ENCODE results near the gene ABAT.
"Not testable (repeated sequence)": the region's sequence is repeated elsewhere in the genome, so short reads cannot be mapped to it uniquely, and the experiment has no call there.

Gene ABAT

DNA sequence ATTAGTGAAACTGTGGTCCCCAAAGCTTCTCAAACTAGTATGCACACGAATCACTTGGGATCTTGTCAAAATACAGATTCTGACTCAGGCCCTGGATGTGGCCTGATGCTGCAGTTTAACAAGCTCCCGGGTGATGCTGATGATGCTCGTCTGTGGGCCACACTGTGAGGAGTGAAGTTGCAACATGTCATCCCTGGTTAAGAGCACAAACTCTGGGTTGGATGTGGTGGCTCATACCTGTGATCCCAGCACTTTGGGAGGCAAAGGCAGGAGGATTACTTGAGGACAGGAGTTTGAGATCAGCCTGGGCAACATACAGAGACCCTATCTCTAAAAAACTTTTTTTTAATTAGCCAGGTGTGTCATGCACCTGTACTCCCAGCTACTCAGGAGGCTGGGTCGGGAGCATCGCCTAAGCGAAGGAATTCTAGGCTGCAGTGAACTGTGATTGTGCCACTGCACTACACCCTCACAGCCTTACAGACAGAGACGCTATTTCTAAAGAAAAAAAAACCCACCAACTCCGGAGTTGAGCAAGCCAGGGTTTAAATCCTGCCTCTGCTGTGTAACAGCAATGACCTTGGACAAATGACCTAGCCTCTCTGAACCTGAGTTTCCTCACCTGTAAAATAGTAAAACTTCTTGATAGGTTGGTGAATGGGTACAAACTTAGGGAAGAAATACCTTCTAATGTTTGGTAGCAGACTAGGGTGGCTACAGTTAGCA lies 24.4 kb upstream of the ABAT start:
- no peak for DNase-seq (ENCODE audit: low read depth)

DNA sequence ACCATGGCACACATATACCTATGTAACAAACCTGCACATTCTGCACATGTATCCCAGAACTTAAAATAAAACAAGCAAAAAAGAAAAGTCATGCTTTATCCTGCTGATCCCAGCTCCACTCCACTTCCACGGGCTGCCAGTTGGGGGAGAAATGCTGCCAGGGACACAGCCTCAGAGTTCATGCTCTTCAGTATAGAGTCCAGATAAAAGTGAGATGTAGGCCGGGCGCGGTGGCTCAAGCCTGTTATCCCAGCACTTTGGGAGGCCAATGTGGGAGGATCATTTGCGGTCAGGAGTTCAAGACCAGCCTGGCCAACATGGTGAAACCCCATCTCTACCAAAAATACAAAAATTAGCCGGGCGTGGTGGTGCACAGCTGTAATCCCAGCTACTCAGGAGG lies 22.5 kb upstream of the ABAT start:
- DNase-seq (ENCODE audit: low read depth), result not testable (repeated sequence)

DNA sequence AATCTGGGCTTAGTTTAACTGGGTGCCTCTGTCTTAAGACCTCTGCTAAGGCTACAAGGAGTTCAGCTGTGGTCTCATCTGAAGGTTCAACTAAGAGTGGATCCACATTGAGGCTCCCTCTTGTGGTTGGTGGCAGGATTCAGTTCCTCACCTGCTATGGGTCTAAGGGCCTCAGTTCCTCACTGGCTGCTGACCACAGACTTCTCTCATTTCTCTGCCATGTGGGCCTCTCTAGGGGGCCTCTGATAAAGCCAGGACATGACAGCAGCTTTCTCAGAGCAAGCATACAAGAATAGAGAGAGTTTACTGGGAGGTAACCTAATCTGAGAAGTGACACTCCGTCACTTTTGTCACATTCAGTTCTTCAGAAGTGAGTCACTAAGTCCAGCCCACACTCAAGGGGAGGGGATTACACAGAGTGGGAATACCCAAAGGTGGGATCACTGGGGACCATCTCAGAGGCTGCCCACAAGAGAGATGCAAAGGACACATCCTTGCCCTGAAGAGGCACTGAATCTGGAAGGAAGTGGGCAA lies 19.2 kb upstream of the ABAT start:
- no peak for DNase-seq (ENCODE audit: low read depth)

DNA sequence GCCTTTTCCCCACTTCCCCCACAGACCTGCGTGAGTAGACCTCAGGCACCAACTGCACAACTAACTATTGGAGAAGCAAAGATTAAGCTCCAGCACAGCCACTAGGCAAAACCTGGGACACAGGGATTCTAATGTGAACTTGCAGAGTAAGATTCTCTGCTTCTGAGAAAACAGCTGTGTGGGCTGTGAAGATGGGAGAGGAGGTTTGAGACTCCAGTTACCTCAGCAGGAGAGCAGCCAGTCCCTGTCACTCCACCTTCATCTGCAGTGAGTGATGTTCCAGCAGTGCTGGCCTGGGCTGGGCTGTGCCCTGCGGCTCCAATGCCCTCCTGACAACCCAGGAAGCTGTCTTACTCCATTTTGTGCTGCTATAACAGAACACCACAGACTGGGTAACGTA lies 18.0 kb upstream of the ABAT start:
- no peak for DNase-seq (ENCODE audit: low read depth)

DNA sequence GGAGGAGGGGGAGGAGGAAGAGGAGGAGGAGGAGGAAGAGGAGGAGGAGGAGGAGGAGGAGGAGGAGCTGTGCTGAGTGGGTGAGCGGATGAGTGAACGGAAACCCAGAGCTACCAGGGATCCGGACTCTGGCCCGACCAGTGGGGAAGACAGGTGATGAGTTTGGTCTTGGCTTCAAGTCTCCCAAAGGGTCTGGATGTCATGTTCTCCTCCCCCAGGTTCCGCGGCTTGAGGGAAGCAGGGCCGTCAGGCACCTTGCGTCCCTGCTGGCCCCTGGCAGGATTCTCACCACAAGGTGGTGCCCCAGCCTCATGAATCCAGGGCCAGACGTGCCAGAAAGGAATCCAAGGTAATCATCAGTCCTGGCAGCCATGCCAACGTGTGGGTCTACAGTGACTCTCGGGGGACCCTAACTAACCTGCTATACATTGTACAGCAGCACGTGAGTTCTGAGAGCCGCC lies 13.5 kb upstream of the ABAT start:
- no peak for DNase-seq (ENCODE audit: low read depth)

DNA sequence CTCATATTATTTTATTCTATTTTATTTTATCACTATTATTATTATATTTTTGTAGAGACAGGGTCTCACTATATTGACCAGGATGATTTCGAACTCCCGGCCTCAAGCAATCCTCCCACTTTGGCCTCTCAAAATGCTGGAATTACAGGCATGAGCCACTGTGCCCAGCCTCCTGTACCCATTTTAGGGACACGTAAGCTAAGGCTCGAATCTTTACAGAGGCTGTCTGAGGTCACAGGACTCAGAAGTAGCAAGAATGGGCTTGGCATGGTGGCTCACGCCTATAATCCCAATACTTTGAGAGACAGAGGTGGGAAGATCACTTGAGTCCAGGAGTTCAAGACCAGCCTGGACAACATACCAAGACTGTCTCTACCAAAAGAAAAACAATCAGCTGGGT lies 12.7 kb upstream of the ABAT start:
- DNase-seq (ENCODE audit: low read depth), result no peak

DNA sequence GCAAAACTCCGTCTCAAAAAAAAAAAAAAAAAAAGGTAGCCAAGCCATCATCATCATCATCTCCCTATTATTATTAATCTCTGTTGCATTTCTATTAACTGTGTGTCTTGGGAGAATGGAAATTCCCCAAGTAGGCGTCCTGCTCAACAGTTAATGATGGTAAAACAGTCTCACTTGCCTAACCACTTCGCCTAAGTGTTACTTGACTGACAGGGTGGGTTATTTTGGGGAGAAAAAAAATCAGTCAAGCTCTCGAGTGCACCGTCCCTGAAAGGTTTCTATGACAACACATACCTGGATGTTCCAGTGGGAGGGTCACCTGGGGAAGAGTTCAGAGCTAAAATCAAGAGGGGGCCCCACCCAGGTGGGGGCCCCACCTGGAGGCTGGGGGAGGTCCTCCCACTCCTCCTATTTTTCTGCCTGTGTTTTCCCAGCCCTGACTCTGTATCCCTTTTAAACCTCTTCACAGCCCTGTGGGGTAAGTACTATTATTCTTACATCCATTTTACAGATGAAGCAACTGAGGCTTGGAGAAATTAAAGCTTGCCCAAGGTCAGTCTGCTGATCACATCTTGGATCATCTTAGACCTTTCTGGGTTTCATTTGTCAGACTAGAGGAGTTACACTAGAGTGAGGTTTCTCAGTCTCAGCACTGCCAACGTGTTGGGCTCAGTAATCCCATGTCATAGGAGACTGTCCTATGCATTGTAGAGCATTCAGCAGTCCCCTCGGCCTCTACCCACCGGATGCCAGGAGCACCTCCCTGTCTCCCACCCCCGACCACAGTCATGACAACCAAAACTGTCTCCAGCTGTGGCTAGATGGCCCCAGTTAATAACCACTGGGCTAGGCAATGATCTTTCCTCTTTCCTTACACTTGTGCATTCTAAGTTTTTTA lies 11.0 kb upstream of the ABAT start:
- no peak for DNase-seq (ENCODE audit: low read depth)

DNA sequence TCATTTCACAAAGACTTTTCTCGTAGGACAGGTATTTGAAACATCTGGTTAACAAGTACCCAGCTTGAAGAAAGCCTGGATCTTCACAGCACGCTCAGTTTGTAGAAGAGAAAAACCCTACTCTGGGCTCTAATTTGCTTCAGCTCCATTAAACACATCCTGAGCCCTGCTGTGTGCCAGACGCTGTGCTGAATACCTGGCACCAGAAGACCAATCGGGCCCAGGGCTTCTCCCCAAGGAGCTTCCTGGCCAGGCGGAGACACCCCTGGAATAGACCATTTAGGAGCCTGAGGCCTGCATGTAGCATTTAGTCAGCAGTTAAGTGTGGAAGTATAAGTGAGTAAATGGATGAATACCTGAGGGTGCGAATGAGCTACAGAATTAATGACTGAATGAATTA lies 8.9 kb upstream of the ABAT start:
- DNase-seq (ENCODE audit: low read depth), result no peak

DNA sequence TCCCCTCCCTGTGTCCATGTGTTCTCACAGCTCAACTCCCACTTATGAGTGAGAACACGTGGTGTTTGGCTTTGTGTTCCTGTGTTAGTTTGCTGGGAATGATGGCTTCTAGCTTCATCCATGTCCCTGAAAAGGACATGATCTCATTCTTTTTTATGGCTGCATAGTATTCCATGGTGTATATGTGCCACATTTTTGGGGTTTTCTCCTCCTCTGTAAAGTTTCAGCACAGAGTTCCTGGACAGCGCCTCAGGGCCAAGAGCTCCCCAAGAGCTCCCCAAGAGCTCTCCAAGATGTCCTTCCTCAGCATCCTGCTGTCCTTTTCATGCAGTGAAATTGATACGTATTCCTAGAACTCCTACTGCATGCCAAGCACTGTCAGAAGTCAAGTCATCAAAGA lies 6.9 kb upstream of the ABAT start:
- no peak for DNase-seq (ENCODE audit: low read depth)

DNA sequence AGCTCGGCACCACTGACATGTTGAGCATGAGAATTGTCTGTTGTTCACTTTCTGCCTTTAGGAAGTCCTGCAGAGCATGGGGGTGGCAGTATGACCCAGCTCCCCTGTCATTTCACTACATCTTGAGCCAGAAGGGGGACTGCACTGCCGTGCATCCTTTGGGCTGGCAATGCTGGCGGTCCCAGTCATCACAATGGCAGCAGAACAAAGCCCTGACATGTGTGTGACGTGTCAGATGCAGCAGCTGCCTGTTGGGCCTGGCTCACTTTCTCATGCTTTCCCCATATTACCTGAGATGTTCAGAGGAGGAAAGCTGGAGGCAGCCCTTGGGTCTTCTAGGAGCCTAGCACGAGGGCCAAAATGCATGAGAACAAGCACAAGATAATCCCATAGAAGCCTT lies 6.3 kb upstream of the ABAT start:
- DNase-seq (ENCODE audit: low read depth), result no peak

DNA sequence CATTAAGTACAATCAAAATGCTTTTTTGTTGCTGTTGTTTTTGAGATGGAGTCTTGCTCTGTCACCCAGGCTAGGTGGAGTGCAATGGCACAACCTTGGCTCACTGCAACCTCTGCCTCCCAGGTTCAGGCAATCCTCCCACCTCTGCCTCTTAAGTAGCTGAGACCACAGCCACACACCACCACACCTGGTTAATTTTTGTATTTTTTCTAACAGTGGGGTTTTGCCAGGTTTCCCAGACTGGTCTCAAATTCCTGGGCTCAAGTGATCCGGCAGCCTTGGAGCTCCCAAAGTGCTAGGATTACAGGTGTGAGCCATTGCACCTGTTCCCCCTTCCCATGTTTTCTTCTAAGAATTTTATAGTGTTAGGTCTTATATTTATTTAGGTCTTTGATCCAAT lies 4.9 kb upstream of the ABAT start:
- no peak for DNase-seq (ENCODE audit: low read depth)

DNA sequence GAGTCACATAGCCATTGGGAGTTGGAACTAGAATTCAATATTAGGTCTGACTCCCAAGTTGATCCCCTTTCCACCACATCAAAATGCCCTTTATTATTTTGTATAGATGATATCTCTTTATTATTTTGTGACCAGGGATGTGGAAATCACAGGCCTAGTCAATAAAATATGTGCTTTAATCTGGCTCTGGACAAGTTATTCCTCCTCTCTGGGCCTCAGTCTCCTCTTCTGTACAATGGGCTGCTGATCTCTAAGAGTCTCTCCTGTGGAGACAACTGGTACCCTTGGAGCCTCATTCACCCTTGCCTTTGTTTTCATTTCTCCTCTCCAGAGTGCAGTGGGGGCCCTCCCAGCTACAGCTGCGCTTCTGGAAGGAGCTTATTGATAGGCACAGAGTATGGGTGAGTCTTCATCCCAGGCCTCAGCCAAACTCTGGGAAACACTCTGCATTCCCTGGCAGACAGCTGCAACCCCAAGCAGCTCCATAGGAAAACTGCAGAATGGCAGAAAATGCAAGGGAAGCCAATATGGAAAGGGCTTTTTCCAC lies 4.3 kb upstream of the ABAT start:
- no peak for DNase-seq (ENCODE audit: low read depth)

DNA sequence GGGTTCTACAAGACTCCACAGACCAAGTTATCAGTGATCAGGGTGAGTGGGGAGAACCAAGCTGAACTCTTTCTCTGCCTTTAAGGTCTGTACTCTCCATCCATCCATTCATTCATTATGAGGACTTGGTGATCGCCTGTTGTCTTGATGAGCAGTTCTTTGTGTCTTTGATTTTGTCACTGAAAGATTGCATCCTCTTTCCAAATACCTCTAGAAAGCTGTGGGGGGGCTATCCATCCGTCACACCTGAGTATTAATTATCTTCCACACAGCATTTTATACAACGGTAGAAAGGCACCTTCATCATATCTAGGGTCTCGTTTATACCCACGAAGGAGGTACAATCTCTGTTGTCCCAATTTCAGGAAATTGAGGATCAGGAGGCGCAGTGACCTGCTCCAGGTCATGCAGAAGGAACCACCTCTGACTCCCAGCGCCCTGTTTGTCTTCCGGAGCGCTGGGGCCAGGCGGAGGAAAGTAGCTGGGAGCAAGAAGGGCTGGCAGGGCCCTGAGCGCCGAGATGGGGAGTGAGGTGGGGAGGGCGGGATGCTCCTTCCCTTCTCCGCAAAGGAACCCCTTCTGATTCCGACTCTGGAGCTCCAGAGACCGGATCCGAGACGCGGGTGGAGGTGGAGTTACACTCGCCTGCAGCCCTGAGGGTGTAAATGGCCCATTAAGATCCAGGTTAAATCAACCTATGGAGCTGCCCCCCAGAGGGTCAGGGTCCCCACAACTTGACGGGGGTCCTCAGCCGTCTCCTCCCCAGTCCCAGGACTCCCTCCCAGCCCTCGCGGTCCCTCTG lies 605 bp upstream of the ABAT start:
- DNase-seq (ENCODE audit: low read depth), result no peak

DNA sequence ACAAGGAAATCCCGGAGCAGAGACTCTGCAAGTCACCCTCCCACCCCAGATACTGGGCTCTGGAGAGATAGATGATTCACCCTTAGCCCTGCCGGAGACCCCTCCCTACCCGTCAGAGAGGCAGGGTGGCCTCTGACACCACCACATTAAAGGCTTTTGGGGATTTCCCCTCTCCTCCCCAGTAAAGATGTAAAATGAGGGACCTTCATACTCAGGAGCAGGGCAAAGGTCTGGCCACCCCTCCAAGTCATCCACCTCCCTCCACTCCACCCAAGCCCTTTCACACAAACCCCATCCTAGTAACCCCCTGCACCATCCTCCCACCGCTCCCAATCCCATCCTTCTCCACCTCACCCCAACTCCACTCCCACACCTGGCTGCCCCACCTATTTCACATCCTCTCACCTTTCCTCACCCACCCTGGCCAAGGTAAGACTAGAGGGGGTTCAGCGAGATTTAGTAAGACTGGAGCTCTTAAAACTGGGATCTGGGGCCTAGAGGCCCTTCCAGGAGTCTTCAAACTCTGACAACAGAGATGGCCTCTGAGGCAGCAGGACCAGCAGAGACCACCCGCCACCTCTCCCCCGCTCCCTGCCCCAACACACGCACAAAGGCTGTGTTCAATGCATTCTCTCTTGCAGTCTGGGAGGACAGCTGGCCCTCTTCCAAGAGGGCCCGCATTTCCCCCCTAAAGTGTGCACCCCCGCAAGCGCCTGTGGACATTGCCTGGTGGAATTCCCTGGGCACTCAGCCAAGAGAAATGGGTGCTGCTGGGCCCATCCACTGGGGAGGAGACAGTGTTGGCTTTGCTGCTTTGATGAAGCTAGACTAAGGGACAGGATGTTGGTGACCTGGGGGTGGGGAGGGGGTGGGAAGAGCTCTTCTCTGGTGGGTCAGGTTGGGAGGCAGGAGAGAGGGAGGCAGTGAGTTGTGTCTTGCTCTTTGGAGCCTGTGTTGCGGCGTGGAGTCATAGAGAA lies 1.1 kb downstream of the ABAT start:
- no peak for DNase-seq (ENCODE audit: low read depth)

DNA sequence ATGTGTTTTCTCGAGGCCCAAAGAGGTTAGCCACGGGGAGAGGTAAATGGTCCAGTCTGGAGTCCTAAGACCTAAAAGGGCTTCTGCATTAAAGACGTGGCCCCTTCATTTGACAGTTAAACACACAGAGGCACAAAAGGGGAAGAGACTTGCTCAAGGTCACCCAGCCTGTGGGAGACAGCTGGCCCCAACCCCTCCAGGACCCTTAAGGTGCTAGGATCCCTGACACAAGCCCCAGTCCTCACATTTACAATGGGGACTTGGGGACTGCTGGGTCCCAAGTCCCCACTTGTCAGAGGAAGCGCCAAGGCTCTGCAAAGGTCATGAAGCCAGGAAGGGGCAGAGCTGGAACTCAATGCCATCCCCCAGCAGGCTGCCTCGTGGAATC lies 1.7 kb downstream of the ABAT start:
- no peak for DNase-seq (ENCODE audit: low read depth)

DNA sequence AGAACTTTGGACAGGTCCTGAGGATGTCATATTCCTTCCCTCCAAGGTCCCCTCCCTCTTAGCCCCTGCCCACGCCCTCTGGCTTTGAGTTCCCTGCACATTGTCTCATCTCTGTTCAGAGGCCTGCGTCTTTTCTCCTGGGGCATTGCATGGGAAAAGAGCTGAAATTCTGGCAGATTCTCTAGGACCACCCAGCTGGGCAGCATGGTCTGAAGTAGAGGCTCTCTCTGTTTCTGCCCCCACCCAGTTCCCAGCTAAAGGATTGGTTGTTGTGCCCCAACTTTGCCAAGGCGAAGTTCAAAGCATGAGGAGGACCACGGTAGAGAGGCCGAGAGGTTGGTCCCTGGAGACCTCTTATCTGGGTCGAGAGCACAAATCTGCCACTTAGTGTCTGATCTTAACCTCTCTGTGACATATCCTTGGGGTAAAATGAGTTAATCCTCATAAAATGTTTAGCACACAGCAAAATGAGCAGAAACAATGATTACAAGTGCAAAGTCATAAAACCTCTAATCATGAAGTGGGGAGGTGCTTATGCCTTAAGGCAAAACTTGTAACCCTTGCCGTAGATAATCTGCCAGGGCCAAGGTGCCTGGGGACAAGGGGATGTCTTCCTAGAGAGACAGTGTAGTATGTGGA lies 2.4 kb downstream of the ABAT start:
- DNase-seq (ENCODE audit: low read depth), result no peak

DNA sequence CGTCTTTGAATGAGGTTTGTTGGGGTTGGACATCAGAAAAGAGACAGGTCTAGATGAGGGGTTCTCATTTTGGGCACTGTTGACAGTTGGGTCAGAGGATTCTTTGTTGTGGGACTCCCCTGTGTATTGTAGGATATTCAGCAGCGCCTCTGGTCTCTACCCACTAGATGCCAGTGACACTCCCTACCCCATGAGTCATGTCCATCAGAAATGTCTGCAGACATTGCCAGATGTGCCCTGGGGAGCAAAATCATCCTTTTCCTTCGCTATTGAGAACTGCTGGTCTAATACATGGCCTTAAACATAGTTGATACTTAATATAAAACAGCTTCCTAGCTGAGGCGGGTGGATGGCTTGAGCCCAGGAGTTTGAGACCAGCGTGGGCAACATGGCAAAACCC lies 3.1 kb downstream of the ABAT start:
- peak; percentile 13 for DNase-seq (ENCODE audit: low read depth)

DNA sequence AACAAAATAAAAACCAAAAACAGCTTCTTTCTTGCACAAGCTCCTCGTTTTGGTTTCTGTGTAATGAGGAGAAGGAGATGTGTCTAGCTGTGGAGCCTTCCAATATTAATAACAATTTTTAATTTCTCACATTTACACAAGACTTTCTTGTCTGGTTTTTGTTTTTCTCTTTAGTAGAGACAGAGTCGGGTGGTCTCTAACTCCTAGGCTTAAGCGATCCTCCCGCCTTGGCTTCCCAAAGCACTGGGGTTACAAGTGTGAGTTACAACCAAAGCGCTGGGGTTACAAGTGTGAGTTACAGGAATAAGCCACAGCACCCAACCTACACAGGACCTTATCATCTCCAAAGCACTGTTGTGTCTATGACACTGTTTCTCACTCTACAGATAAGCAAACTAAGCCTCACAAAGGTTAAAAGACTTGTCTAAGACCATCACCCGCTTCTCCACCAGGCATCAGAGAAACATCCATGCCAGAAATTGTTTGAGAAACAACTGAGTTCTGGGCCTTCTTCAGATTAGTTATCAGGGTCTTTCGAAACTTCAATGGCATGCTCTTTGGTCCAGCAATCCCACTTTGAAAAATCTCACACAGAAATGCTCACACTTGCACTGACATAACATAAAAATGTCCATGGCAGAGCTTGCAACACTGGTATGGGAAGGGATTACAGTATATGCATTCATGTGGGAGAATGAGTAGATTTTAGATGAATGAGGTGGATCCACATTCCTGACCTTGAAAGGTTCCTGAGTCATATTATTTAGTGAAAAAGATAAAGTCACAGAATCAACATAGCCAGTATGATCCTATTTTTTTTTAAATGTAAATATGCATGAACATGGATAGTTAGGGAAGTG lies 3.9 kb downstream of the ABAT start:
- DNase-seq (ENCODE audit: low read depth), result no peak

DNA sequence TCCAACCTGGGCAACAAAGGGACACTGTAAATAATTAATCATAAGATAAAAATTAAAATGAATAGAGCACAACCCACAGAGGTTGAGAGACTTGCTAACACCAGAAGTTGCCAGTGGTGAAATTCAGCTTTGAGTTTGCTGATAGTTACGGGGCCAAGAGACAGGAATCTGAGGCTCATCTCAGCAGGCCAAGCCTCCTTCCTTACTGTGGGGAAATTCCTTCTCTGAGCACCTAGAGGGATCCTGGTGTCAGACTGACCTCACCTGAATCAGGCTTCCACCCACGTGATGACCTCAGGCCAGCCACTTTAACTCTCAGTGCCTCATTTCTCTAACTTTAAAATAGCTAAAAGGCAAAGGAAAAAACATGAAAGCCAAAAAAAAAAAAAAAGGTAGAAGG lies 4.7 kb downstream of the ABAT start:
- no peak for DNase-seq (ENCODE audit: low read depth)

All from stromal cell of bone marrow (primary cell).